Cardiac fibroblast (primary cell): ENCODE data around the gene LGMN.

Source experiments
- DNase-seq, 2 donors: peaks; one replicate each; pipeline versions ENCODE4 v3.0.0 to v3.0.0-alpha.2; 2010; ENCODE audit warnings: low read depth in 2 of 2
- H3K4me3 ChIP-seq, 2 donors: replicated peaks in 1 of 2; 1 replicate in 1 of 2; 2 replicates in 1 of 2; pipeline ENCODE4 v1.5.1; 2011; ENCODE audit warnings: low read depth in 2 of 2, low read length in 2 of 2, mild to moderate bottlenecking in 2 of 2, moderate library complexity in 1 of 2
- CTCF ChIP-seq: IDR thresholded peaks from one replicate; pipeline ENCODE4 v1.5.1; 2011; ENCODE audit warnings: low read depth, mild to moderate bottlenecking, low read length, inconsistent platforms

Gene LGMN

GRCh38 chr14:92733007-92733406, 15.4 kb downstream of the LGMN start:
- TF ChIP-seq CTCF, result no peak

DNA sequence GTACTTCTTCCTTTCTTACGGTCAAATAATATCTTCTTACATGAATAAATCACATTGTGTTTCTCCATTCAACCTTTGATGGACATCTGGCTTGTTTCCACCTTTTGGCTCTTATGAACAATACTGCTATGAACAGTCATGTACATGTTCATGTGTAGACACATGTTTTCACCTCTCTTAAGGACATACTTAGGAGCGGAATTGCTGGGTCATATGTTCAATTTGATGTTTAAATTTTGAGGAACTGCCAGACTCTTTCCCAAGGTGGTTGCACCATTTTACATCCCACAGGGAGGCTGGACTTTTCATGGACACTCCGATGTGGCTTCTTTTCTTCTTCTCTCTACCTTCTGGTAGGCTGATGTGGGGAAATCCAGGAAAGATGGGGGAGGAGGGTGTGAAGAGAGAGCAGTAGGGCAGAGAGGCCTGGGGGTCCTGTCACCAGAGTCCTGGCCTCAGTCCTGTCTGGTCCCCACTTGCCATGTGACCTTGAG, 16.8 kb downstream of the LGMN start:
- no peak for DNase-seq
- no peak for TF ChIP-seq CTCF
- H3K4me3 ChIP-seq, result no peak overlapping the region

More at GRCh38 chr14:92733007-92733406, 15.4 kb downstream of the LGMN start:
- H3K4me3 ChIP-seq, result no peak overlapping the region
- DNase-seq, result peak in 1 of 2 donors; percentile 16

DNA sequence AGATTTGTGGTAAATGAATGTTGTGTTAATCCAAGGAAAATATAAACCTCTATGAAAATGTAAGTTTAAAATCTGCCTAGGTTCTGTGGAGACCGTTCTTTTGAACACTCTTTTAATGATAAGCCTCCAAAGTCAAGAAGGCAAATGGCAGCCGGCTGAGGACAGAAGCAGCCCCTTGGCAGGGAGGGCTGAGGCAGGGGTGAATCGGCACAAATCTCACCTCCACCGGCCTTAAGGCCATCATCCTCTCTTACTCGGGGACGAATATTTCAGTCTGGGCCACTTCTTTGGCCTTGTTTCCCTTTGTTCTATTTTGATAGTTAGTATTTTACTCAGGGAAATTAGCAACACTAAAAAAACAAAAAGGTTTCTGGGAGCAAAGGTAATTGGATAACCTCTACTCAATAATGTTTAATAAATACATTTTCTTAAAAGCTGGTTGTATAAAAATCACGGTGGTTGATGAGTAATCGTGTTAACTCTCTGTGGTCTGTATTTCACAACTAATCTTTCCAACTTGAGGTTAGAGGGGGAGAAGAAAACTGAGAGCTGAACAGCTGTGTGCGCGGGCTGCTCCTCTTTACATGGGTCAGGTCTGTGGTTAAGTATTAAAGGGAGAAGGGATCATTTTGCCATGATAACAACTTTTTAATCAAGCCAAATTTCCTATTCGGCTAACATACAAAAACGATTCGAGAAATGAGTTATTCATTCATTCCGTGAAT, 18.6 kb downstream of the LGMN start:
- no peak overlapping the region for H3K4me3 ChIP-seq
- TF ChIP-seq CTCF, result no peak
- DNase-seq, result peak; percentile 76 to 86

DNA sequence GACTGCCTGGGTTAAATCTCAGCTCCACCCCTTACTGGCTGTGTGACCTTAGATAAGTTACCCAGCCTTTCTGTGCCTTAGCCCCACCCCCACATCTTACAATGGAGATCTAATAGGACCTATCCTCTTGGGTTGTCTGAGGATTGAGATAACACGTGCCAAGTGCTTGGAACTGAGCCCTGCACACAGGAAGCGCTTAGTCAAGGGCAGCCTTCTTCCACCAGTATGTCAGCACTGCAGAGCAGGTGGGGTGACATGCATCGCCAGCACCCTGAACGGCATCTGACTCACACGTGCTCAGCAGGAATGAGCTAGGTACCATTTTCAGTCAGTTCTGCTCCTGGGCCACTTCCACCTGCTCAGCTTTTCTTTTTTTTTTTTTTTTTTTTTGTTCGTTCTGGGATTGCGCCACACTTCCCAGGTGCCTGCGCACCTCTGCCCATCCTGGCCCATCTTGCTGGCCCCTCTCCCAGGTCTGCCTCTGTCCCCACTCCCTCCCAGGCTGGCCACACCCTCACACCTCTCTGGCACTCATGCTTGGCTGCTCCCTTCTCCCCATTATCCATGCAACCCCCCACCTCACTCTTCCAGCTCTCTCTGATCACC, 19.6 kb downstream of the LGMN start:
- DNase-seq, result peak; percentile 58 to 71
- TF ChIP-seq CTCF, result no peak
- H3K4me3 ChIP-seq, result no peak overlapping the region

DNA sequence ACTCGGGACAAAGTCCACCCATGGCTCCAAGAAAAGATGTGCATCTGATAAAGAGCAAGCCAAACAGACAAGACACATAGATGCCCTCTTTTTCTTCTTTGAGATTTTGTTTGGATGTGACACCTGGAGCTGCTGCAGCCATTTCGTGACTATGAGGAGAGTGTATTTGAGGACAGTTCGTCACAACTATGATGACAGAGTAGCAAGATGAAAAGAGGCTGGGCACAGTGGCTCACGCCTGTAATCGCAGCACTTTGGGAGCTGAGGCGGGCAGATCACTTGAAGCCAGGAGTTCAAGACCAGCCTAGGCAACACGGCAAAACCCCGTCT, 21.5 kb downstream of the LGMN start:
- no peak overlapping the region for H3K4me3 ChIP-seq
- DNase-seq, result no peak
- no peak for TF ChIP-seq CTCF

- H3K4me3 ChIP-seq, result no peak overlapping the region
- DNase-seq, result peak; percentile 94
- no peak for TF ChIP-seq CTCF
These were observed 22.1 kb downstream of the LGMN start for GRCh38 chr14:92726135-92726932.
